ENCODE data around the gene PTTG2. TPM values are rescaled to one million over a fixed set of nuclear protein-coding genes. Genes with fewer than 3 reads are reported as not detected.

The PTTG2 gene
- total and polyA plus RNA-seq, 9 donors = 0.09 to 0.19 TPM; not detected in 7

DNA sequence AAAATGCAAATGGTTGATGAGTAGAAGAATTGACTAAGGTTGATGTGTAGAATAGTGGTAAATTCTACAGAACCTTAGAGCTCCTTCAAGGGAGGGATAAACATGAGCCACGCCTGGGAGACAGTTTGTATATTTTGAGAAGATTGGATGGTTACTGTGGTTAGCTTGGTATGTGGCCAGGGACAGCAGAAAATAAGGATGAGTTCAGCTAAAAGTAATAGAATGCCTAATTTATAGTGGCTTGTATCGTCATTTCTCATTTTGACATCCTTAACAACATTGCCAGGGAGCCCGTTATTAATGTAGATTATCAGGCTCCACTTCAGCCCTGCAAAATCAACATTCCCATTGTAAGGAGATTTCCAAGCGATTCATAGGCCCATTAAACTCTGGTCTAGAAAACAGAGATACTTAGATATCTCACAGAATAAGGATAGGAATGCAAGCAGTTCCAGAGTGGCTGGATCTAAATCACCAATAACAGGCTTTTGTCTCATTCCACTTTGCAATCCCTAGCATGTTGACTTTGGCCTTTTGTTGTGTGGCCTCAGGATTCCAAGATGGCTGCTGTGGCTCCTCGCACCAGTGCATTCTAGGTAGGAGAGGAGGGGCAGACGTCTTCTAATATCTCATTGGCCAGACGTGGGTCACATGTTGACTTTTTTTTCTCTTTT, 6.4 kb upstream of the PTTG2 start:
- no peaks in the 10 kb centered on the region for H3K36me3 ChIP-seq (ENCODE audit: control insufficient read depth, insufficient read depth, low read length)
- no peaks in the 10 kb centered on the region for H3K27me3 ChIP-seq (ENCODE audit: control insufficient read depth, insufficient read depth, low read length)
- no peak for DNase-seq
- no peaks in the 10 kb centered on the region for H3K9me3 ChIP-seq (replicated peaks; ENCODE audit: control insufficient read depth, low read depth, low read length)
- H3K4me3 ChIP-seq (ENCODE audit: low read length) = no peak overlapping the region
- no peak overlapping the region for H3K27ac ChIP-seq (ENCODE audit: low read length)
- WGBS (ENCODE audit: insufficient coverage) = 0% methylated on average over 1 of the region's 7 CpGs
- H3K4me1 ChIP-seq (ENCODE audit: control insufficient read depth, insufficient read depth, low read length) = no peaks in the 10 kb centered on the region

GRCh38 chr4:37956941-37957340, 3.3 kb upstream of the PTTG2 start:
- no peaks in the 10 kb centered on the region for H3K4me1 ChIP-seq (ENCODE audit: control insufficient read depth, insufficient read depth, low read length)
- no peaks in the 10 kb centered on the region for H3K27me3 ChIP-seq (ENCODE audit: control insufficient read depth, insufficient read depth, low read length)
- no peak for DNase-seq
- no peak overlapping the region for H3K27ac ChIP-seq (ENCODE audit: low read length)
- no peaks in the 10 kb centered on the region for H3K36me3 ChIP-seq (ENCODE audit: control insufficient read depth, insufficient read depth, low read length)
- H3K4me3 ChIP-seq (ENCODE audit: low read length) = no peak overlapping the region
- WGBS (ENCODE audit: insufficient coverage) = no CpG with 5 or more reads among the region's 4 CpGs
- no peaks in the 10 kb centered on the region for H3K9me3 ChIP-seq (replicated peaks; ENCODE audit: control insufficient read depth, low read depth, low read length)

- DNase-seq = no peak
- no CpG with 5 or more reads among the region's 6 CpGs for WGBS (ENCODE audit: insufficient coverage)
- H3K36me3 ChIP-seq (ENCODE audit: control insufficient read depth, insufficient read depth, low read length) = no peaks in the 10 kb centered on the region
- H3K27ac ChIP-seq (ENCODE audit: low read length) = no peak overlapping the region
- H3K9me3 ChIP-seq (replicated peaks; ENCODE audit: control insufficient read depth, low read depth, low read length) = no peaks in the 10 kb centered on the region
- H3K27me3 ChIP-seq (ENCODE audit: control insufficient read depth, insufficient read depth, low read length) = no peaks in the 10 kb centered on the region
- H3K4me1 ChIP-seq (ENCODE audit: control insufficient read depth, insufficient read depth, low read length) = no peaks in the 10 kb centered on the region
- H3K4me3 ChIP-seq (ENCODE audit: low read length) = no peak overlapping the region
These were observed 1.3 kb upstream of the PTTG2 start for GRCh38 chr4:37958932-37959331.

DNA sequence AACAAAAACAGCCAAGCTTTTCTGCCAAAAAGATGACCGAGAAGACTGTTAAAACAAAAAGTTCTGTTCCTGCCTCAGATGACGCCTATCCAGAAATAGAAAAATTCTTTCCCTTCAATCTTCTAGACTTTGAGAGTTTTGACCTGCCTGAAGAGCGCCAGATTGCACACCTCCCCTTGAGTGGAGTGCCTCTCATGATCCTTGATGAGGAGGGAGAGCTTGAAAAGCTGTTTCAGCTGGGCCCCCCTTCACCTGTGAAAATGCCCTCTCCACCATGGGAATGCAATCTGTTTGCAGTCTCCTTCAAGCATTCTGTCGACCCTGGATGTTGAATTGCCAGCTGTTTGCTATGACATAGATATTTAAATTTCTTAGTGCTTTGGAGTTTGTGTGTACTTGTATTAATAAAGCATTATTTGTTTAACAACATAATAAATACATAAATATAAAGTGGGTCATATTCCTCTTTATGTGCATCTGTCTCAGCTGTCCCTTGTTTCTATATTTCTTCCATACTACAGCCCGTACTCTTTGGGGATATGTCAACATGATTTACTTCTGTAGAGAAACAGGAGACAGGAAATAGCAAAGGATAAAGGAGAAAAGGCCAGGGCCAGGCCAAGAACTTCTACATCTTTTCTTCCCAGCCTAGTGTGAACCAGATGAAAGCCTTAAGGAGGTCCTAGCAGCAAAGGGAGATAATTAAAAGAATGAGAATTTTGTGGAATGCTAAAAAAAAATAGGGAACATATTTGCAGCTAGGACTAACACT, 667 bp downstream of the PTTG2 start:
- Histone ChIP-seq H3K36me3 (ENCODE audit: control insufficient read depth, insufficient read depth, low read length) (no peaks in the 10 kb centered on the region), H3K27me3 (ENCODE audit: control insufficient read depth, insufficient read depth, low read length) (no peaks in the 10 kb centered on the region), H3K9me3 (replicated peaks; ENCODE audit: control insufficient read depth, low read depth, low read length) (no peaks in the 10 kb centered on the region), H3K27ac (ENCODE audit: low read length) (no peak overlapping the region), H3K4me3 (ENCODE audit: low read length) (no peak overlapping the region), H3K4me1 (ENCODE audit: control insufficient read depth, insufficient read depth, low read length) (no peaks in the 10 kb centered on the region)
- DNase-seq = no peak
- WGBS (ENCODE audit: insufficient coverage) = 67% methylated on average over 1 of the region's 5 CpGs

- Histone ChIP-seq H3K9me3 (replicated peaks; ENCODE audit: control insufficient read depth, low read depth, low read length) (no peaks in the 10 kb centered on the region), H3K27me3 (ENCODE audit: control insufficient read depth, insufficient read depth, low read length) (no peaks in the 10 kb centered on the region), H3K4me1 (ENCODE audit: control insufficient read depth, insufficient read depth, low read length) (no peaks in the 10 kb centered on the region), H3K27ac (ENCODE audit: low read length) (no peak overlapping the region), H3K36me3 (ENCODE audit: control insufficient read depth, insufficient read depth, low read length) (no peaks in the 10 kb centered on the region), H3K4me3 (ENCODE audit: low read length) (no peak overlapping the region)
- WGBS (ENCODE audit: insufficient coverage) = 75% methylated on average over 1 of the region's 4 CpGs
- DNase-seq = no peak
These were observed 4.7 kb downstream of the PTTG2 start for GRCh38 chr4:37964734-37965457.

DNA sequence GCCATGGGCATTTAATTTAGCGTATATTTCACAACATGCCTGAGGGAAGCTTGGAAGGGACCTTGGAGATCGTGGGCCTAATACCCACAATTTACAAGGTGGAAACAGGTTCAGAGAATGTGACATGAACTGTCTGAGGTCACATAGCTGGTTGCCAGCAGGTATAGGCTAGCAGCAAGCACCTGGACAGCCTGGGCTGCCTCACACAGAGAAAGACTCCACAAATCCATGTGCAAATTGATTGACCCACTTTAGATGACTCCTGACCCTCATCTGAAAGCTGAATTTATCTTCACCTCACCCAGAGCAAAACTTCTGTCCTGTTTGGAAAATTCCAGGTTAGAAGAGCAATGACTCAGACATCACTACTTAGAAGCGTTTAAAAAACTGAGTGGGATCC, 5.8 kb downstream of the PTTG2 start:
- Histone ChIP-seq H3K27me3 (ENCODE audit: control insufficient read depth, insufficient read depth, low read length) (no peaks in the 10 kb centered on the region), H3K27ac (ENCODE audit: low read length) (no peak overlapping the region)

GRCh38 chr4:37967736-37968135, 7.5 kb downstream of the PTTG2 start:
- Histone ChIP-seq H3K4me3 (ENCODE audit: low read length) (no peak overlapping the region), H3K27ac (ENCODE audit: low read length) (no peak overlapping the region), H3K4me1 (ENCODE audit: control insufficient read depth, insufficient read depth, low read length) (peaks cover 2% of the 10 kb centered on the region), H3K27me3 (ENCODE audit: control insufficient read depth, insufficient read depth, low read length) (no peaks in the 10 kb centered on the region), H3K36me3 (ENCODE audit: control insufficient read depth, insufficient read depth, low read length) (no peaks in the 10 kb centered on the region), H3K9me3 (replicated peaks; ENCODE audit: control insufficient read depth, low read depth, low read length) (peaks cover 2% of the 10 kb centered on the region)
- WGBS (ENCODE audit: insufficient coverage) = no CpG with 5 or more reads among the region's 5 CpGs
- DNase-seq = peak; percentile 26

More for the DNA sequence above, 5.8 kb downstream of the PTTG2 start:
- H3K4me1 ChIP-seq (ENCODE audit: control insufficient read depth, insufficient read depth, low read length) = peaks cover 2% of the 10 kb centered on the region
- WGBS (ENCODE audit: insufficient coverage) = 60% methylated on average over 1 of the region's 3 CpGs
- peaks cover 2% of the 10 kb centered on the region for H3K9me3 ChIP-seq (replicated peaks; ENCODE audit: control insufficient read depth, low read depth, low read length)
- no peak overlapping the region for H3K4me3 ChIP-seq (ENCODE audit: low read length)
- DNase-seq = no peak
- no peaks in the 10 kb centered on the region for H3K36me3 ChIP-seq (ENCODE audit: control insufficient read depth, insufficient read depth, low read length)

GRCh38 chr4:37968747-37969146, 8.5 kb downstream of the PTTG2 start:
- H3K4me3 ChIP-seq (ENCODE audit: low read length) = no peak overlapping the region
- no peaks in the 10 kb centered on the region for H3K36me3 ChIP-seq (ENCODE audit: control insufficient read depth, insufficient read depth, low read length)
- H3K27me3 ChIP-seq (ENCODE audit: control insufficient read depth, insufficient read depth, low read length) = no peaks in the 10 kb centered on the region
- H3K9me3 ChIP-seq (replicated peaks; ENCODE audit: control insufficient read depth, low read depth, low read length) = peaks cover 2% of the 10 kb centered on the region
- peaks cover 2% of the 10 kb centered on the region for H3K4me1 ChIP-seq (ENCODE audit: control insufficient read depth, insufficient read depth, low read length)
- H3K27ac ChIP-seq (ENCODE audit: low read length) = no peak overlapping the region
- WGBS (ENCODE audit: insufficient coverage) = 88% methylated on average over 3 of the region's 3 CpGs
- no peak for DNase-seq

- peak overlapping the region; percentile 51 for H3K27ac ChIP-seq (ENCODE audit: low read length)
- no peaks in the 10 kb centered on the region for H3K36me3 ChIP-seq (ENCODE audit: control insufficient read depth, insufficient read depth, low read length)
- no CpG with 5 or more reads among the region's 1 CpG for WGBS (ENCODE audit: insufficient coverage)
- peaks cover 2% of the 10 kb centered on the region for H3K4me1 ChIP-seq (ENCODE audit: control insufficient read depth, insufficient read depth, low read length)
- H3K9me3 ChIP-seq (replicated peaks; ENCODE audit: control insufficient read depth, low read depth, low read length) = peaks cover 2% of the 10 kb centered on the region
- peak; percentile 42 for DNase-seq
- no peak overlapping the region for H3K4me3 ChIP-seq (ENCODE audit: low read length)
- no peaks in the 10 kb centered on the region for H3K27me3 ChIP-seq (ENCODE audit: control insufficient read depth, insufficient read depth, low read length)
These were observed 10.5 kb downstream of the PTTG2 start for GRCh38 chr4:37970702-37971101.

- H3K9me3 ChIP-seq (replicated peaks; ENCODE audit: control insufficient read depth, low read depth, low read length) = peaks cover 2% of the 10 kb centered on the region
- peaks cover 2% of the 10 kb centered on the region for H3K4me1 ChIP-seq (ENCODE audit: control insufficient read depth, insufficient read depth, low read length)
- no peak for DNase-seq
- H3K27me3 ChIP-seq (ENCODE audit: control insufficient read depth, insufficient read depth, low read length) = no peaks in the 10 kb centered on the region
- no peaks in the 10 kb centered on the region for H3K36me3 ChIP-seq (ENCODE audit: control insufficient read depth, insufficient read depth, low read length)
- WGBS (ENCODE audit: insufficient coverage) = no CpG with 5 or more reads among the region's 4 CpGs
- no peak overlapping the region for H3K27ac ChIP-seq (ENCODE audit: low read length)
- no peak overlapping the region for H3K4me3 ChIP-seq (ENCODE audit: low read length)
These were observed 11.0 kb downstream of the PTTG2 start for GRCh38 chr4:37971202-37971601.
